Upper lobe of left lung (tissue), 6 donors: ENCODE measurements around the gene WDFY3. TPM values are rescaled to one million over a fixed set of nuclear protein-coding genes. Genes with fewer than 3 reads are reported as not detected.

Source experiments
- ATAC-seq, 2 donors: fragments of 200-7000 bp; cut with Tn5 transposase; one replicate each; pipeline ENCODE4 v1.9.1; 2022; ENCODE audit warnings: mild to moderate bottlenecking in 2 of 2, moderate library complexity in 2 of 2; ENCODE audit not compliant: low FRiP score in 2 of 2
- DNase-seq, 2 donors: peaks; one replicate each; pipeline ENCODE4 v3.0.0-alpha.2; 2019 to 2020
- H3K27ac ChIP-seq, 4 donors: fragments of 200-600 bp; sonication (generic); one replicate each; pipeline ENCODE4 v1.5.1; 2016 to 2019
- H3K27me3 ChIP-seq, 4 donors: fragments of 200-600 bp; sonication (generic); one replicate each; pipeline ENCODE4 v1.5.1; 2017 to 2019
- H3K36me3 ChIP-seq, 4 donors: fragments of 200-600 bp; sonication (generic); one replicate each; pipeline ENCODE4 v1.5.1; 2016 to 2019
- H3K4me1 ChIP-seq, 4 donors: fragments of 200-600 bp; sonication (generic); one replicate each; pipeline ENCODE4 v1.5.1; 2018 to 2019
- H3K4me3 ChIP-seq, 4 donors: fragments of 200-600 bp; sonication (generic); one replicate each; pipeline ENCODE4 v1.5.1; 2017 to 2019; ENCODE audit warnings: mild to moderate bottlenecking in 2 of 4, moderate library complexity in 1 of 4
- H3K9me3 ChIP-seq, 4 donors: fragments of 200-600 bp; sonication (generic); one replicate each; pipeline ENCODE4 v1.5.1; 2018 to 2019
- EP300 ChIP-seq, 4 donors: sonication (generic); formaldehyde crosslinking; IDR thresholded peaks; one replicate each; pipeline ENCODE4 v1.5.1; 2017; ENCODE audit warnings: antibody characterized with exemption in 4 of 4, control low read depth in 2 of 4
- POLR2A ChIP-seq, 4 donors: fragments of 450-650 bp; IDR thresholded peaks; one replicate each; pipeline ENCODE4 v1.5.1; 2016 to 2017; ENCODE audit warnings: antibody characterized with exemption in 4 of 4, mild to moderate bottlenecking in 2 of 4
- POLR2AphosphoS5 ChIP-seq, 2 donors: sonication (generic); formaldehyde crosslinking; IDR thresholded peaks; one replicate each; pipeline ENCODE4 v1.5.1; 2017; ENCODE audit warnings: antibody characterized with exemption in 2 of 2
- WGBS, 2 donors: methylation state at CpG; one replicate each; pipeline ENCODE4 v1.1.5; 2017 to 2018; 5-methylcytosine and 5-hydroxymethylcytosine counted together
- total RNA-seq, 6 donors: library from RNA; depleted of rRNA in 4 of 6; stranded (reverse); fragments of >200 nt in 4 of 6; gene quantifications; one replicate each; pipeline versions ENCODE4 v1.1.0 to v1.2.1, GENCODE V29; 2016 to 2021
- TF ChIP-seq, protein P1 (sequence below), 6 experiments: fragments of 450-650 bp in 4 of 6; fragments of 200-600 bp in 2 of 6; sonication (generic) in 2 of 6; IDR thresholded peaks; one replicate each; pipeline ENCODE4 v1.5.1; 2016 to 2019; ENCODE audit warnings: antibody characterized with exemption in 6 of 6
- donor health status: DM: no; HTN: no; CAD: no; lungs with moderate emphysema.
- donor health status: DM: no; HTN: yes; CAD: no; lungs with severe emphysema.

Gene WDFY3
- total RNA-seq, 6 donors from 2014 or later = 52.0 to 159 (median 103) TPM

DNA sequence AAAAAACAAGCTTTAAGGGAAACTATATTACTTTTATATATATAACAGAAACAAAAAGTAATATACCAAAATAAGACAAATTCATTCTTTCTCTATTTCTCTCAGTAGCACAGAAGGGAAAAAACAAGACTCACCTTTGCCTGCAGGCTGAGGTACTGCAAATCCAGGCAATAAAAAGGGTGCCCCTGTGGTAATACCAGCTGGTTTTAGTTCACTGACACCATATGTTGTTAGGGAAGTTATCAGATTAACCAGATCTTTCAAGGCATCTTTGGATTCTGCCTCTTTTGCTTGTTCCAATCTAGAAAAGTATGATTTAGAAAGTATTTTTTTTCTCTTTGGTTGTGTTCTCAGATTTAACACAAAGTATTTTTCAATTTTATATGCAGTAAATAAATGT, 139.8 kb downstream of the WDFY3 start:
- TF ChIP-seq POLR2AphosphoS5 (IDR thresholded peaks at IDR 0.05) (no peak), EP300 (IDR thresholded peaks at IDR 0.05) (no peak), POLR2A (IDR thresholded peaks at IDR 0.05) (no peak)
- TF ChIP-seq, protein P1, sequence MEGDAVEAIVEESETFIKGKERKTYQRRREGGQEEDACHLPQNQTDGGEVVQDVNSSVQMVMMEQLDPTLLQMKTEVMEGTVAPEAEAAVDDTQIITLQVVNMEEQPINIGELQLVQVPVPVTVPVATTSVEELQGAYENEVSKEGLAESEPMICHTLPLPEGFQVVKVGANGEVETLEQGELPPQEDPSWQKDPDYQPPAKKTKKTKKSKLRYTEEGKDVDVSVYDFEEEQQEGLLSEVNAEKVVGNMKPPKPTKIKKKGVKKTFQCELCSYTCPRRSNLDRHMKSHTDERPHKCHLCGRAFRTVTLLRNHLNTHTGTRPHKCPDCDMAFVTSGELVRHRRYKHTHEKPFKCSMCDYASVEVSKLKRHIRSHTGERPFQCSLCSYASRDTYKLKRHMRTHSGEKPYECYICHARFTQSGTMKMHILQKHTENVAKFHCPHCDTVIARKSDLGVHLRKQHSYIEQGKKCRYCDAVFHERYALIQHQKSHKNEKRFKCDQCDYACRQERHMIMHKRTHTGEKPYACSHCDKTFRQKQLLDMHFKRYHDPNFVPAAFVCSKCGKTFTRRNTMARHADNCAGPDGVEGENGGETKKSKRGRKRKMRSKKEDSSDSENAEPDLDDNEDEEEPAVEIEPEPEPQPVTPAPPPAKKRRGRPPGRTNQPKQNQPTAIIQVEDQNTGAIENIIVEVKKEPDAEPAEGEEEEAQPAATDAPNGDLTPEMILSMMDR (IDR thresholded peaks at IDR 0.05) = no peak
- no peaks in the 10 kb centered on the region for H3K4me1 ChIP-seq
- H3K27ac ChIP-seq = no peak overlapping the region
- no peaks in the 10 kb centered on the region for H3K27me3 ChIP-seq
- DNase-seq (no peak), ATAC-seq (no peak)
- no peaks in the 10 kb centered on the region for H3K9me3 ChIP-seq
- no peak overlapping the region for H3K4me3 ChIP-seq
- peaks cover 0 to 38% (median 4%) of the 10 kb centered on the region in 4 donors for H3K36me3 ChIP-seq

DNA sequence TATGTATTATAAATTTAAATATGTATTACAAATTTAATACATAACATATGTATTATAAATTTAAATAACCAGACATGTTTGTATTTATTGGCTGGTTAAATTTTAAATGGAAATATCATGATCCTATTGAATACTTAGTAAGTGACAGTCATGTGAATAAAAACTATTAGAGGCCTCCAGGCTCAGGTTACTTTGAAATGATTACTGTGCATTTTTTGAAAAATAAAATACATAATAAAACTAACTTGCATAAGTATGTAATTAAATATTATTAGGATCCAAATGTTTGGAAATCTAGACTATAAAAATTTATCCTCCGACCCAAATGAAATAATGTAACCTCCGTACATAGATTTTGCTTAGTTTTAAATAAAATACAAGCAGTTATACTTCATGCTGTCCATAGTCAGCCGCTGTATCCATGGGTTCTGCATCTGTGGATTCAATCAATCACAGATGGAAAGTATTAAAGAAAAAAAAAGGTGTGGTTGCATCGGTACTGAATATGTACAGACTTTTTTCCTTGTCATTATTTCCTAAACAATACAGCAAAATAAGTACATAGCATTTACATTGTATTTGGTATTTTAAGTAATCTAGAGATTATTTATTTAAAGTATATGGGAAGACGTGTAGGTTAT, 140.7 kb downstream of the WDFY3 start:
- DNase-seq = no peak
- H3K36me3 ChIP-seq = peaks cover 0 to 36% (median 6%) of the 10 kb centered on the region in 4 donors
- no peak for ATAC-seq
- 93 to 94% methylated on average over 5 of the region's 5 CpGs for WGBS, 2 donors
- no peaks in the 10 kb centered on the region for H3K9me3 ChIP-seq
- H3K27me3 ChIP-seq = no peaks in the 10 kb centered on the region
- no peak overlapping the region for H3K27ac ChIP-seq
- no peaks in the 10 kb centered on the region for H3K4me1 ChIP-seq
- H3K4me3 ChIP-seq = no peak overlapping the region
- TF ChIP-seq POLR2A (IDR thresholded peaks at IDR 0.05) (no peak), EP300 (IDR thresholded peaks at IDR 0.05) (no peak), POLR2AphosphoS5 (IDR thresholded peaks at IDR 0.05) (no peak)
- TF ChIP-seq, protein P1 (IDR thresholded peaks at IDR 0.05) = no peak

DNA sequence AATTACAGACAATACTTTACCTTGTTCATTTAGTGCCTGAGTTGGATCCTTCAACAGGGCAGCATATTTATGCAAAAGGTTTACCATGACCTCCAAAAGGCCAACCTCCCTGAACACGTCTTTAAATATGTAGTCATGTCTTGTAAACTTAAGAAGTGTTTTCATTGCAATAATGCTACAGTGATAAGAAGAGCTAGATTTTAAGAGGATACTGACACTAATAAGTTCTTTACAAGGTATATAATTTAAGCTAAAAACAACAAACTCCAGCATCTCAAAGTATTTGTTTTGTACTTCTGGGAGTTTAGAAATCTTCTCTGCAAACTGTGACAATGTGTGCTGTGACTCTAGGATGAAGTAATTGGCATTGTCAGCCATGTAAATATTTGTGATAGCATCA, 145.4 kb downstream of the WDFY3 start:
- WGBS, 2 donors = 74 to 79% methylated on average over 1 of the region's 1 CpG
- H3K4me1 ChIP-seq = no peaks in the 10 kb centered on the region
- H3K36me3 ChIP-seq = peaks cover 0 to 59% (median 6%) of the 10 kb centered on the region in 4 donors
- ATAC-seq = no peak
- TF ChIP-seq, protein P1 (IDR thresholded peaks at IDR 0.05) = no peak
- TF ChIP-seq POLR2AphosphoS5 (IDR thresholded peaks at IDR 0.05) (no peak), EP300 (IDR thresholded peaks at IDR 0.05) (no peak), POLR2A (IDR thresholded peaks at IDR 0.05) (no peak)
- DNase-seq = no peak
- no peak overlapping the region for H3K27ac ChIP-seq
- H3K27me3 ChIP-seq = no peaks in the 10 kb centered on the region
- no peak overlapping the region for H3K4me3 ChIP-seq
- no peaks in the 10 kb centered on the region for H3K9me3 ChIP-seq

DNA sequence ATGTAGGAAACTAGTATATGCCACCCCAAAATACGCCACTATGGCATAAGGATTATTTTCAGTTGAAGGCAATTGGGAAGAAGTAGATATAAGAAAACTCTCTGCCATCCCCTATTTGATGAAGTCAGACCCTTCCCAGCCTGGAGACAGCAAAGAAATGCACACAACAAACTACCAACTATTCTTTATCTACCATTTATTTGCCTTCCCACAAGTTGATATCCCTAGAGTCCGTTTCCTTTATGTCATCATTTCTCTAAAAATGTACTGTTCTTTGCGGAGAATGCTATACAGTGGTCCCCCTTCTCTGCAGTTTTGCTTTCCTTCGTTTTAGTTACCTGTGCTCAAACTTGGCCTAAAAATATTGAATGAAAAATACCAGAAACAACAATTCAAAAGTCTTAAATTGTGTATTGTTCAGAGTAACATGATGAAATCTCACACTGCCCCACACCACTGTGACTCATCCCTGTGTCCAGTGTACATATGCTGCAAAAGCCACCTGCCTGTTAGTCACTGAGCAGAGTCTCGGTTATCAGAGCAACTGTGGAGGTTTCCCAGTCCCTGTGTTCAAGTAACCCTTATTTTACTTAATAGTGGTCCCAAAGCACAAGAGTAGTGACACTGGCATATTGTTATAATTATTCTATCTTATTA, 152.3 kb downstream of the WDFY3 start:
- H3K36me3 ChIP-seq = peaks cover 0 to 55% (median 7%) of the 10 kb centered on the region in 4 donors
- peak in 1 of 2 donors; percentile 50 for DNase-seq

DNA sequence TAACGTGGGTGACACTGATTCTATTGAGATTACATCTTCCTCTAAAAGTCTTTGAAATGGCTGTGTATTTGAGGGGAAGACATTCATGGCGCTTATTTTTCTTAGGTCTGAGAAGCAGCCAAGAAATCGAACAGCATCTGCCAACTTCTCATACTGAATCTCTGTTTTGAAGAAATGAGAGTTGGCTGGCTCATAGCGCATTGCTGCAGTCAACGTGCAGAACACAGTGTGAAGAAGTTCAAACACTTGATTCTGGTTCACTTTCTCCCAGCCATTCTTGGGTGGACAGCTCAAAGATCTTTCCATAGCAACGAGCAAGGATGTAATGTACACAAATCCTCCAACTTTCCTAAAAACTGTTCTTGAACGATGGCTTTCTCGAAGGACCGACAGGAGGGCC, 156.5 kb downstream of the WDFY3 start:
- DNase-seq (no peak), ATAC-seq (no peak)
- WGBS, 2 donors = 71 to 78% methylated on average over 9 of the region's 9 CpGs
- Histone ChIP-seq H3K4me3 (no peak overlapping the region), H3K27ac (no peak overlapping the region), H3K36me3 (peaks cover 0 to 27% (median 6%) of the 10 kb centered on the region in 4 donors), H3K9me3 (no peaks in the 10 kb centered on the region), H3K4me1 (no peaks in the 10 kb centered on the region), H3K27me3 (no peaks in the 10 kb centered on the region)
- TF ChIP-seq POLR2A (IDR thresholded peaks at IDR 0.05) (no peak), EP300 (IDR thresholded peaks at IDR 0.05) (no peak)
- TF ChIP-seq, protein P1 (IDR thresholded peaks at IDR 0.05) = no peak

More for the DNA sequence above, 152.3 kb downstream of the WDFY3 start:
- H3K27me3 ChIP-seq = no peaks in the 10 kb centered on the region
- H3K9me3 ChIP-seq = no peaks in the 10 kb centered on the region
- no peak for TF ChIP-seq EP300 (IDR thresholded peaks at IDR 0.05)
- H3K4me3 ChIP-seq = no peak overlapping the region
- no peak overlapping the region for H3K27ac ChIP-seq
- WGBS, 2 donors = 87 to 89% methylated on average over 5 of the region's 5 CpGs
- peak in 1 of 2 donors; percentile 78 for ATAC-seq
- H3K4me1 ChIP-seq = no peaks in the 10 kb centered on the region
